Panc1 (cell line): Measurements from ENCODE around the gene PDZD4. TPM values are rescaled to one million over a fixed set of nuclear protein-coding genes. Genes with fewer than 3 reads are reported as not detected.

ENCODE experiments used
- ATAC-seq: fragments of 200-7000 bp; cut with Tn5 transposase; 2 replicates; pipeline ENCODE4 v1.9.1; 2020; ENCODE audit warnings: mild to moderate bottlenecking, moderate library complexity
- Bru-seq: library from RNA; stranded (reverse); fragments of 400-500 nt; gene quantifications from one replicate; lab custom pipeline; 2021; lab: Mats Ljungman, UMichigan
- BruChase-seq, 2 experiments: library from RNA; stranded (reverse); fragments of 400-500 nt; gene quantifications; one replicate each; lab custom pipeline; 2021; lab: Mats Ljungman, UMichigan
- BruUV-seq: library from RNA; stranded (reverse); fragments of 400-500 nt; replicated peaks from 2 replicates; lab custom pipeline; 2021; lab: Mats Ljungman, UMichigan
- CTCF ChIA-PET: fragments of 300-600 bp; sonication (Branson Sonifier 250); formaldehyde crosslinking; loops from one replicate; lab custom pipeline; 2022; ENCODE audit warnings: antibody characterized with exemption; lab: Charles Lee
- POLR2A ChIA-PET: fragments of 300-600 bp; sonication (Branson Sonifier 250); formaldehyde crosslinking; loops from one replicate; lab custom pipeline; 2022; ENCODE audit warnings: antibody characterized with exemption; lab: Charles Lee
- DNase-seq: peaks from one replicate; pipeline ENCODE4 v3.0.0-alpha.2; 2010; ENCODE audit warnings: low read depth, low spot score
- H3K27ac ChIP-seq: 2 replicates; pipeline ENCODE4 v1.5.1; 2011; ENCODE audit warnings: mild to moderate bottlenecking, low read length, inconsistent platforms
- H3K27me3 ChIP-seq: fragments of 200-500 bp; sonication (Bioruptor generic); 2 replicates; pipeline ENCODE4 v1.6.0; 2014; ENCODE audit warnings: low read length, inconsistent platforms; ENCODE audit not compliant: control insufficient read depth, insufficient read depth
- H3K36me3 ChIP-seq: fragments of 200-500 bp; sonication (Bioruptor generic); 2 replicates; pipeline ENCODE4 v1.5.1; 2014; ENCODE audit warnings: inconsistent platforms, mild to moderate bottlenecking, low read length, moderate library complexity; ENCODE audit not compliant: control insufficient read depth, insufficient read depth
- H3K4me1 ChIP-seq: 2 replicates; pipeline ENCODE4 v1.5.1; 2011; ENCODE audit warnings: inconsistent platforms, mild to moderate bottlenecking, low read length, moderate library complexity; ENCODE audit not compliant: control insufficient read depth, insufficient read depth
- H3K4me3 ChIP-seq, 2 experiments: 2 replicates each; pipeline ENCODE4 v1.5.1; 2011 to 2012; ENCODE audit warnings: low read depth in 2 of 2, low read length in 2 of 2, mild to moderate bottlenecking in 2 of 2, inconsistent platforms in 1 of 2, moderate library complexity in 1 of 2
- H3K9me3 ChIP-seq: fragments of 200-500 bp; sonication (Bioruptor generic); 2 replicates; pipeline ENCODE4 v1.5.1; 2014; ENCODE audit warnings: low read depth, mild to moderate bottlenecking, inconsistent platforms, low read length, moderate library complexity; ENCODE audit not compliant: control insufficient read depth, insufficient read depth
- CTCF ChIP-seq: fragments of 450-650 bp; IDR thresholded peaks from 2 replicates; pipeline ENCODE4 v1.5.1; 2017; ENCODE audit warnings: mild to moderate bottlenecking
- POLR2AphosphoS5 ChIP-seq: IDR thresholded peaks from 2 replicates; pipeline ENCODE4 v1.6.1; 2012; ENCODE audit warnings: mild to moderate bottlenecking, low read depth, low read length, moderate library complexity
- REST ChIP-seq, 2 experiments: IDR thresholded peaks; 2 replicates each; pipeline ENCODE4 v1.6.1; 2011 to 2012; ENCODE audit warnings: low read depth in 2 of 2, control low read depth in 1 of 2, low read length in 1 of 2, mild to moderate bottlenecking in 1 of 2, moderate library complexity in 1 of 2; ENCODE audit not compliant: insufficient read depth in 1 of 2
- SIN3A ChIP-seq: IDR thresholded peaks from 2 replicates; pipeline ENCODE4 v1.6.1; 2012; ENCODE audit warnings: low read depth, mild to moderate bottlenecking, low read length, moderate library complexity, borderline replicate concordance; ENCODE audit not compliant: insufficient read depth
- TCF7L2 ChIP-seq: IDR thresholded peaks from 2 replicates; pipeline ENCODE4 v1.6.1; 2011; ENCODE audit warnings: mild to moderate bottlenecking, low read depth, low read length, inconsistent platforms
- in situ Hi-C: cut with HindIII; loops from 2 replicates; pipeline ENCODE4 v1.10.0; 2016; ENCODE audit warnings: low sequenced_read_pairs, low pct_unique_long_range_greater_than_20kb
- intact Hi-C: fragments of 100-400 bp; cut with micrococcal nuclease; formaldehyde crosslinking; loops from one replicate; pipeline ENCODE4 v1.10.0; 2022; ENCODE audit not compliant: unreplicated experiment
- long read RNA-seq: library from polyadenylated mRNA; unstranded; transcript quantifications from one replicate; pipeline ENCODE4 v2.0.0, GENCODE V29; 2021; ENCODE audit not compliant: unreplicated experiment
- polyA plus RNA-seq: library from polyadenylated mRNA; unstranded; fragments of >200 nt; gene quantifications from one replicate; pipeline ENCODE4 v1.2.1, GENCODE V29; 2012; ENCODE audit warnings: missing spikeins; ENCODE audit not compliant: insufficient read length
- total RNA-seq: library from RNA; stranded (reverse); gene quantifications from one replicate; pipeline ENCODE4 v1.2.1, GENCODE V29; 2021; ENCODE audit not compliant: unreplicated experiment

The PDZD4 gene
- total RNA-seq (37.2 TPM), Bru-seq, nascent RNA (percentile 52 among the genes with signal in this experiment), BruChase-seq, experiment 1, labeled RNA remaining after a 2-hour chase (percentile 58 among the genes with signal in this experiment), BruChase-seq, experiment 2, labeled RNA remaining after a 6-hour chase (percentile 67 among the genes with signal in this experiment)
- polyA plus RNA-seq = 46.9 TPM
- long read RNA-seq, partial matches to known transcripts = 0 of 20 reads
- long read RNA-seq, other reads (novel, unspliced or antisense) = 20 of 20 reads

- POLR2A ChIA-PET = no interaction called here
- intact Hi-C loops = no loop called here
These were observed at the start of gene PDZD4 for GRCh38 chrX:153829799-153830639. PDZD4 (minus strand) TSS chrX:153830544; CDS start chrX:153830298, 246 bp downstream.

More at GRCh38 chrX:153829799-153830639, at the start of gene PDZD4:
- H3K36me3 ChIP-seq = no peaks in the 10 kb centered on the region
- no peak for TF ChIP-seq TCF7L2
- TF ChIP-seq CTCF = no peak
- TF ChIP-seq SIN3A = no peak
- no peak for TF ChIP-seq REST (IDR thresholded peaks at IDR 0.05; ENCODE audit: insufficient read depth in 1 of 2, low read depth in 2 of 2, low read length in 1 of 2)
- no peak for TF ChIP-seq POLR2AphosphoS5
- BruUV-seq = no TSS peak
- H3K4me1 ChIP-seq = peaks cover 10% of the 10 kb centered on the region; the same call in 1 of the 2 replicates
- no peaks in the 10 kb centered on the region for H3K9me3 ChIP-seq
- CTCF ChIA-PET = no interaction called here
- ATAC-seq = peak; percentile 46
- H3K27me3 ChIP-seq = no peaks in the 10 kb centered on the region
- in situ Hi-C loops = no loop called here
- peak within 1 kb of the TSS; percentile 59 for H3K27ac ChIP-seq
- no peak for DNase-seq
- H3K4me3 ChIP-seq = peak within 1 kb of the TSS; percentile 55 to 67
